NOMO-1 (cell line): ENCODE measurements around the gene INA.

ENCODE experiments used
- DNase-seq, 2 experiments: peaks; one replicate each; lab custom pipeline; 2025; ENCODE audit not compliant: unreplicated experiment in 2 of 2; lab: John Stamatoyannopoulos, UW

The INA gene

GRCh38 chr10:103265717-103266329 lies 11.1 kb upstream of the INA start:
- DNase-seq: peak in 1 of 2 experiments; percentile 27

GRCh38 chr10:103273041-103273441 lies 3.9 kb upstream of the INA start:
- no peak for DNase-seq

GRCh38 chr10:103276251-103276895 lies 565 bp upstream of the INA start:
- no peak for DNase-seq

GRCh38 chr10:103277713-103278536 lies 987 bp downstream of the INA start:
- DNase-seq: no peak

GRCh38 chr10:103278537-103278823 lies 1.5 kb downstream of the INA start:
- DNase-seq: no peak

- DNase-seq: peak in 1 of 2 experiments; percentile 16
These were observed 1.9 kb downstream of the INA start for GRCh38 chr10:103278862-103279298.

- no peak for DNase-seq
These were observed 3.1 kb downstream of the INA start for GRCh38 chr10:103280031-103280430.

- DNase-seq: no peak
These were observed 3.6 kb downstream of the INA start for GRCh38 chr10:103280506-103280905.

GRCh38 chr10:103281753-103282152 lies 4.8 kb downstream of the INA start:
- no peak for DNase-seq

GRCh38 chr10:103282961-103283360 lies 6.0 kb downstream of the INA start:
- no peak for DNase-seq

- peak; percentile 64 to 76 for DNase-seq
These were observed 7.2 kb downstream of the INA start for GRCh38 chr10:103284170-103284569.

- DNase-seq: no peak
These were observed 11.1 kb downstream of the INA start for GRCh38 chr10:103287992-103288391.

GRCh38 chr10:103291588-103291987 lies 14.7 kb downstream of the INA start:
- DNase-seq: no peak

- DNase-seq: no peak
These were observed 18.6 kb downstream of the INA start for GRCh38 chr10:103295374-103296015.

GRCh38 chr10:103307594-103307993 lies 30.7 kb downstream of the INA start:
- no peak for DNase-seq

- no peak for DNase-seq
These were observed 33.3 kb downstream of the INA start for GRCh38 chr10:103310197-103310596.

GRCh38 chr10:103316087-103316486 lies 39.1 kb downstream of the INA start:
- DNase-seq: no peak

GRCh38 chr10:103327906-103328305 lies 51.0 kb downstream of the INA start:
- DNase-seq: no peak

GRCh38 chr10:103333934-103334520 lies 57.1 kb downstream of the INA start:
- DNase-seq: peak in 1 of 2 experiments; percentile 7

GRCh38 chr10:103334567-103334966 lies 57.6 kb downstream of the INA start:
- DNase-seq: no peak

- no peak for DNase-seq
These were observed 59.4 kb downstream of the INA start for GRCh38 chr10:103336370-103336769.
